ENCODE data around the gene KCNA2. TPM values are rescaled to one million over a fixed set of nuclear protein-coding genes. Genes with fewer than 3 reads are reported as not detected.

Gene KCNA2
- polyA plus RNA-seq, 1 experiment: not detected

DNA sequence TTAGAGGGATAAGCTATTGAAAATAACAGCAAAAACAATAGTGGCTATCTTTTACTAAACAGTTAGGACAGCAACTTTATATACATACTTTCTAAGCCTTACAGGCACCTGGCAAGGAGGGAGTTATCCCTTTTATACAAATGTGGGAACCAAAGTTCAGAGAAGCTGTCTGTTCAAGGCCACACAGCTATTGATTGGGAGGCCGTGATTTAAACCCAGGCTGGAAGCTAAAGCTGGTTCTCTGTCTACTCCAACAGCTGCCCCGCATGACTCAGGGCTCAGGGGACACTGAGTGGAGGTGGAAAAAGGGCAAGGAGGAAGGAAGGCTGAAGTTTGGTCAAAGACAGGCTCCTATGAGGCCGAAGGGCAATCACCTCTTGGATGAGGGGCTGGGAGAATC, 26.7 kb downstream of the KCNA2 start:
- Histone ChIP-seq H3K9me3 (ENCODE audit: control insufficient read depth, insufficient read depth, low read length) (no peaks in the 10 kb centered on the region), H3K27me3 (ENCODE audit: control insufficient read depth, insufficient read depth, low read length) (no peaks in the 10 kb centered on the region), H3K4me3 (ENCODE audit: low read depth, low read length) (no peak overlapping the region), H3K27ac (ENCODE audit: low read depth, low read length) (no peak overlapping the region)
- DNase-seq (ENCODE audit: low read depth, low spot score): no peak
- CTCF ChIA-PET: no interaction called here
- no peak for TF ChIP-seq CTCF (IDR thresholded peaks at IDR 0.05; ENCODE audit: low read depth, low read length)
- POLR2A ChIA-PET: no interaction called here

DNA sequence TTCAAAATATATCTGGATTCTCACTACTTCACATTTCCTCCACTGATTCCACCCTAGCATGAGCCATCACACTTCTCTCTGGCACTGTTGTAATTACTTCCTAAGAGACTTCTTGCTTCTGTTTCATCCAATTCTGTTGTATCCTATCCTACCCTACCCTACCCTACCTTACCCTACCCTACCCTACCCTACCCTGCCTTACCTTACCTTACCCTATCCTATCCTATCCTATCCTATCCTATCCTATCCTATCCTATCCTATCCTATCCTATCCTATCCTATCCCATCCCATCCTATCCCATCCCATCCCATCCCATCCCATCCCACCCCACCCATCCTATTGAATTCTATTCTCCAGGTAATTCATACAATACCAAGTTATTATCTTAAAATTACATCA, 29.7 kb downstream of the KCNA2 start:
- H3K9me3 ChIP-seq (ENCODE audit: control insufficient read depth, insufficient read depth, low read length): no peaks in the 10 kb centered on the region
- ChIA-PET POLR2A (no interaction called here), CTCF (no interaction called here)
- no peaks in the 10 kb centered on the region for H3K27me3 ChIP-seq (ENCODE audit: control insufficient read depth, insufficient read depth, low read length)
- no peak overlapping the region for H3K27ac ChIP-seq (ENCODE audit: low read depth, low read length)
- no peak for DNase-seq (ENCODE audit: low read depth, low spot score)
- TF ChIP-seq CTCF (IDR thresholded peaks at IDR 0.05; ENCODE audit: low read depth, low read length): no peak
- H3K4me3 ChIP-seq (ENCODE audit: low read depth, low read length): no peak overlapping the region

- Histone ChIP-seq H3K4me3 (ENCODE audit: low read depth, low read length) (no peak overlapping the region), H3K27ac (ENCODE audit: low read depth, low read length) (no peak overlapping the region), H3K9me3 (ENCODE audit: control insufficient read depth, insufficient read depth, low read length) (no peaks in the 10 kb centered on the region), H3K27me3 (ENCODE audit: control insufficient read depth, insufficient read depth, low read length) (no peaks in the 10 kb centered on the region)
- no peak for DNase-seq (ENCODE audit: low read depth, low spot score)
- ChIA-PET CTCF (no interaction called here), POLR2A (no interaction called here)
- no peak for TF ChIP-seq CTCF (IDR thresholded peaks at IDR 0.05; ENCODE audit: low read depth, low read length)
Observed at GRCh38 chr1:110573314-110573713, 32.8 kb downstream of the KCNA2 start.

DNA sequence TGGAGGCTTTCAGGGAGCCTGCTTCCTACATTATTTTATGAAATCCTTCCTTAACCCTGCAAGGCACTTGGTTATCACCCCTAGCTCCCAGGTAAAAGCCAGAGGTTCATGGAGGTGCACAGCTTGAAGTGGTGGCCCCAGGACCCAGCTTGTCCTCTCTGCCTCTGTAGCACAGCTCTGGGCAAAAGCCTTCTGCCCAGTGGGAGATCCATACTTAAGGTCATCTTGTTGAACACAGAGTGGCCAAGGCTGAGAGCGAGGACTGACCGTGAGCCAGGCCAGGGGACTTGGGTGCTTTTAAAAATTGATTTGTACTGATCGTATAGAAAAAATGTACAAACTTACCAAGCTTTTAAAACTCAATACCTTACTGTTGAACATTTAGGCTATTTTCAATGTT, 33.4 kb downstream of the KCNA2 start:
- H3K4me3 ChIP-seq (ENCODE audit: low read depth, low read length): no peak overlapping the region
- DNase-seq (ENCODE audit: low read depth, low spot score): no peak
- no peaks in the 10 kb centered on the region for H3K27me3 ChIP-seq (ENCODE audit: control insufficient read depth, insufficient read depth, low read length)
- no peak overlapping the region for H3K27ac ChIP-seq (ENCODE audit: low read depth, low read length)
- CTCF ChIA-PET: no interaction called here
- H3K9me3 ChIP-seq (ENCODE audit: control insufficient read depth, insufficient read depth, low read length): no peaks in the 10 kb centered on the region
- POLR2A ChIA-PET: no interaction called here
- no peak for TF ChIP-seq CTCF (IDR thresholded peaks at IDR 0.05; ENCODE audit: low read depth, low read length)

GRCh38 chr1:110570901-110571300, 35.3 kb downstream of the KCNA2 start:
- Histone ChIP-seq H3K9me3 (ENCODE audit: control insufficient read depth, insufficient read depth, low read length) (no peaks in the 10 kb centered on the region), H3K4me3 (ENCODE audit: low read depth, low read length) (no peak overlapping the region), H3K27me3 (ENCODE audit: control insufficient read depth, insufficient read depth, low read length) (no peaks in the 10 kb centered on the region), H3K27ac (ENCODE audit: low read depth, low read length) (no peak overlapping the region)
- DNase-seq (ENCODE audit: low read depth, low spot score): no peak
- ChIA-PET POLR2A (no interaction called here), CTCF (interaction anchor here (0.6 to 0.7 kb wide), 2 partner anchors 13 to 50 kb away, joined by 3 read pairs; no protein-coding TSS in a partner anchor)
- no peak for TF ChIP-seq CTCF (IDR thresholded peaks at IDR 0.05; ENCODE audit: low read depth, low read length)

Data from AG04450 (cell line).